Ectodermal cell (in vitro differentiated cells): ENCODE measurements around the gene DFFB.
A peak's percentile ranks its signal among the peaks of the same experiment; 100 is the strongest.

Experiments
- H3K27ac ChIP-seq: 2 replicates; pipeline ENCODE4 v1.7.0; 2013; ENCODE audit warnings: mild to moderate bottlenecking, low read depth, low read length; ENCODE audit not compliant: insufficient read depth, poor library complexity, severe bottlenecking
- H3K27me3 ChIP-seq: 2 replicates; pipeline ENCODE4 v1.7.0; 2013; ENCODE audit warnings: mild to moderate bottlenecking, low read length; ENCODE audit not compliant: insufficient read depth, control insufficient read depth, poor library complexity, severe bottlenecking
- H3K36me3 ChIP-seq: one replicate; pipeline ENCODE4 v1.7.0; 2013; ENCODE audit warnings: low read length; ENCODE audit not compliant: control insufficient read depth, insufficient read depth
- H3K4me1 ChIP-seq: one replicate; pipeline ENCODE4 v1.7.0; 2013; ENCODE audit warnings: low read length; ENCODE audit not compliant: control insufficient read depth, insufficient read depth
- H3K4me3 ChIP-seq: 2 replicates; pipeline ENCODE4 v1.7.0; 2013; ENCODE audit warnings: low read depth, low read length, control low read depth; ENCODE audit not compliant: insufficient read depth
- H3K9me3 ChIP-seq: 2 replicates; pipeline ENCODE4 v1.7.0; 2013; ENCODE audit warnings: mild to moderate bottlenecking, low read length, moderate library complexity; ENCODE audit not compliant: control insufficient read depth
- WGBS, 2 experiments: methylation state at CpG; one replicate each; pipeline ENCODE4 v1.1.7; 2013; ENCODE audit warnings: missing lambda C conversion rate in 2 of 2; 5-methylcytosine and 5-hydroxymethylcytosine counted together

Gene DFFB

GRCh38 chr1:3850857-3851256 is 6.4 kb upstream of the DFFB start:
- Histone ChIP-seq H3K9me3 (no peaks in the 10 kb centered on the region), H3K4me1 (no peaks in the 10 kb centered on the region), H3K27me3 (no peaks in the 10 kb centered on the region), H3K36me3 (peaks cover 7% of the 10 kb centered on the region), H3K27ac (no peak overlapping the region), H3K4me3 (no peak overlapping the region)
- WGBS, 2 experiments = 81 to 82% methylated on average over 12 of the region's 12 CpGs

GRCh38 chr1:3851292-3851691 is 6.0 kb upstream of the DFFB start:
- H3K9me3 ChIP-seq = no peaks in the 10 kb centered on the region
- H3K27me3 ChIP-seq = no peaks in the 10 kb centered on the region
- H3K27ac ChIP-seq = no peak overlapping the region
- H3K36me3 ChIP-seq = peaks cover 7% of the 10 kb centered on the region
- H3K4me3 ChIP-seq = no peak overlapping the region
- WGBS, 2 experiments = 96% methylated on average over 6 of the region's 6 CpGs
- no peaks in the 10 kb centered on the region for H3K4me1 ChIP-seq

GRCh38 chr1:3852091-3852490 is 5.2 kb upstream of the DFFB start:
- peaks cover 7% of the 10 kb centered on the region for H3K36me3 ChIP-seq
- no peak overlapping the region for H3K4me3 ChIP-seq
- H3K4me1 ChIP-seq = no peaks in the 10 kb centered on the region
- H3K9me3 ChIP-seq = no peaks in the 10 kb centered on the region
- no peak overlapping the region for H3K27ac ChIP-seq
- H3K27me3 ChIP-seq = no peaks in the 10 kb centered on the region
- 91 to 94% methylated on average over 12 of the region's 12 CpGs for WGBS, 2 experiments

DNA sequence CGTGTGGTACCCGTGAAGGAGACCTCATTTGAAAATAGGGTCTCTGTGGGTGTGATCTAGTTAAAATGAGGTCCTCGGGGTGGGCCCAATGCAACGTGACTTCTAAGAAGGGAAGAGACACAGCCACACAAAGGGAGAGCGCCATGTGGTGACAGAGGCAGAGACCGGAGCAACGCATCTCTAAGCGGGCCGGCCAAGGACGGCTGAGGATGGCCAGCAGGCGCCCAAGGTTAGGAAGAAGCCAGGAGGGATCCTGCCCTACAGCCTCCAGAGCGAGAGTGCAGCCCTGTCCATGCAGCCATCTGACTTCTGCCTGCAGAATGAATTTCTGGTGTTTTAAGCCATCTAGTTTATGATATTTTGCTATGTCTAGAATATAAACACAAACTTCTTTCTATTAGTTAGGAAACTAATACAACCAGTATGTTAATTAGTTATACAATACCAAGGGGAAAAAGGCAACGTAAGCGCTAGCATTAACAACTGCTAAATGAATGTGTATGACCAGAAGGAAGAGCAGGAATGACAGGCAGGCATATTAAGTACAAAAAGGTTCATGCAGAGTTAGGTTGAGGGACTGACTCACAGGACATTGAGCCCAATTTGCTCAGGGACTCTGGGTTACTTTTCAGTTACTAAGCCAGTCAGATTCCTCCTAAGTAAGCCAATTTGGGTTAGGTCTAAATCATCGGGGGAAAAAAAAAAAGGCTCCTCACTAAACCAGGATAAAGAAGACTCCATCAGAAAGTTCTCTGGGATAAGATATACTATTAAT is 4.4 kb upstream of the DFFB start:
- Histone ChIP-seq H3K36me3 (peaks cover 7% of the 10 kb centered on the region), H3K27me3 (peaks cover 6% of the 10 kb centered on the region), H3K9me3 (no peaks in the 10 kb centered on the region), H3K27ac (no peak overlapping the region), H3K4me3 (no peak overlapping the region), H3K4me1 (no peaks in the 10 kb centered on the region)
- WGBS, 2 experiments = 79% methylated on average over 14 to 15 of the region's 15 CpGs

DNA sequence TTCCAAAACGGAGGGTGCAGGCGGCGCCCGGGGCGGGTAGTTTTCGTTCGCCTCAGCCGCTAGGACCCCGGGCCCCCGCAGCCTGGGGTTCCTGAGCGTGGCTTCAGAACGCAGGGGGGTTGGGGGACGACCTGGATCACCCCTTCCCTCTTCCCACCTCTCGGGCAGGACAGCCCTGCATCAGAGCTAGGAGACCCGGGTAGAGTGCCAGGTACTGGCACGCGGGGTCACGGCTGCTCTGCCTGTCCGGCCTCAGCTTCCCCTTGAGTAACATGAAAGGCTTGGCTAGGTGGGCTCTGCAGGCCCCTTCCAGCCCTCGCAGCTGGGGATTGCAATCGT is 484 bp downstream of the DFFB start:
- Histone ChIP-seq H3K9me3 (no peaks in the 10 kb centered on the region), H3K36me3 (no peaks in the 10 kb centered on the region), H3K27me3 (peaks cover 16% of the 10 kb centered on the region), H3K4me1 (peaks cover 7% of the 10 kb centered on the region), H3K27ac (no peak overlapping the region), H3K4me3 (peak overlapping the region; percentile 87)
- 16 to 18% methylated on average over 21 of the region's 21 CpGs for WGBS, 2 experiments

- Histone ChIP-seq H3K4me1 (peaks cover 7% of the 10 kb centered on the region), H3K4me3 (peak overlapping the region; percentile 87), H3K36me3 (no peaks in the 10 kb centered on the region), H3K27me3 (peaks cover 16% of the 10 kb centered on the region), H3K27ac (no peak overlapping the region), H3K9me3 (no peaks in the 10 kb centered on the region)
- 63 to 64% methylated on average over 34 of the region's 34 CpGs for WGBS, 2 experiments
These were observed 1.1 kb downstream of the DFFB start for GRCh38 chr1:3858231-3858981.

- 88 to 91% methylated on average over 12 of the region's 12 CpGs for WGBS, 2 experiments
- no peak overlapping the region for H3K4me3 ChIP-seq
- no peak overlapping the region for H3K27ac ChIP-seq
- no peaks in the 10 kb centered on the region for H3K9me3 ChIP-seq
- H3K4me1 ChIP-seq = peaks cover 4% of the 10 kb centered on the region
- H3K36me3 ChIP-seq = no peaks in the 10 kb centered on the region
- peaks cover 5% of the 10 kb centered on the region for H3K27me3 ChIP-seq
These were observed 6.1 kb downstream of the DFFB start for GRCh38 chr1:3863231-3863935.

- WGBS, 2 experiments = 87 to 92% methylated on average over 5 to 6 of the region's 6 CpGs
- H3K36me3 ChIP-seq = no peaks in the 10 kb centered on the region
- no peak overlapping the region for H3K4me3 ChIP-seq
- H3K4me1 ChIP-seq = peaks cover 4% of the 10 kb centered on the region
- no peaks in the 10 kb centered on the region for H3K27me3 ChIP-seq
- H3K9me3 ChIP-seq = no peaks in the 10 kb centered on the region
- no peak overlapping the region for H3K27ac ChIP-seq
These were observed 7.6 kb downstream of the DFFB start for GRCh38 chr1:3864884-3865283.

- WGBS, 2 experiments = 85% methylated on average over 18 of the region's 18 CpGs
- H3K4me1 ChIP-seq = peaks cover 6% of the 10 kb centered on the region
- H3K36me3 ChIP-seq = no peaks in the 10 kb centered on the region
- H3K9me3 ChIP-seq = no peaks in the 10 kb centered on the region
- no peak overlapping the region for H3K4me3 ChIP-seq
- no peak overlapping the region for H3K27ac ChIP-seq
- no peaks in the 10 kb centered on the region for H3K27me3 ChIP-seq
These were observed 8.4 kb downstream of the DFFB start for GRCh38 chr1:3865606-3866160.

GRCh38 chr1:3868464-3869006 is 11.3 kb downstream of the DFFB start:
- H3K4me1 ChIP-seq = peaks cover 6% of the 10 kb centered on the region
- H3K36me3 ChIP-seq = no peaks in the 10 kb centered on the region
- 75 to 76% methylated on average over 13 of the region's 13 CpGs for WGBS, 2 experiments
- H3K27me3 ChIP-seq = no peaks in the 10 kb centered on the region
- no peak overlapping the region for H3K4me3 ChIP-seq
- no peaks in the 10 kb centered on the region for H3K9me3 ChIP-seq
- no peak overlapping the region for H3K27ac ChIP-seq
